Right renal cortex interstitium (tissue), 3 donors: ENCODE results near the gene IGSF9. TPM values are rescaled to one million over a fixed set of nuclear protein-coding genes. Genes with fewer than 3 reads are reported as not detected.

Experiments
- DNase-seq, 3 donors: peaks; one replicate each; pipeline ENCODE4 v3.0.0-alpha.2; 2013; ENCODE audit warnings: low read depth in 3 of 3, low spot score in 2 of 3
- polyA plus RNA-seq, 3 donors: library from polyadenylated mRNA; unstranded; fragments of 120-200 nt; gene quantifications; one replicate each; pipeline ENCODE4 v1.2.1, GENCODE V29; 2013; ENCODE audit not compliant: insufficient read length in 3 of 3

The IGSF9 gene
- polyA plus RNA-seq, 3 donors, result 10.7 to 11.6 (median 11.5) TPM

DNA sequence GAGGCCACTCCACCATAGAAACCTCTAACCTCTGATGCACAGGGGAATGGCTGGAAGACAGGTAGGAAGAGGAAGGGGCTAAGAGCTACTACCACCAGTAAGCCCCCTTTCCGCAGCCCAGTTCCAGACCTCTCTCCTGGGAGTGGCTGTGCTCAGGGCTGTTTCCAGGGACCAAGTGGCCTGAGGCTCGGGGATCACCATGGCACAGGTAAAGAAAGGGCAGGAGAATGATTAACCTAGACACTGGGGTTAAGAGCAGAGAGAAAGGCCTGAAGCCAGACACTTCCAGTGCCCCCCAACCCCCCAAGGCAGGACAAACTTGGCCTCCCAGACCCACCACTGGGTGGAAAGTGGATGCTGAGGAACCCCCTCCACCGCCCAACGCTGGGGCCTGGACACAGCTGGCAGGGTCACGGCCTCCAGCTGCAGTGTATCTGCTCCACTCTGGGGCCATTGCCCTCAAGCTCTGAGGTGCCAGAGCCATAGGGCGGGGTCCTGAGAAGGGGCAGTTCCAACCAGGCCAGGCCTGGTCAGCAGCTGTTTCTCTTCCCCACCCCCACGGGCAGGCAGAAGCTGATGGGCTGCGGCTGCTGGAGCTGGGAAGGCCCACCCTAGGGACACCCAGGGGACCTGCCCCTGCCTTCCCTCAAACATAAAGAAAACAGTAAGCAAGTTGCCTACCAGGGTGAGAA lies 22.8 kb downstream of the IGSF9 start:
- no peak for DNase-seq

GRCh38 chr1:159921700-159922504 lies 23.5 kb downstream of the IGSF9 start:
- DNase-seq, result no peak

DNA sequence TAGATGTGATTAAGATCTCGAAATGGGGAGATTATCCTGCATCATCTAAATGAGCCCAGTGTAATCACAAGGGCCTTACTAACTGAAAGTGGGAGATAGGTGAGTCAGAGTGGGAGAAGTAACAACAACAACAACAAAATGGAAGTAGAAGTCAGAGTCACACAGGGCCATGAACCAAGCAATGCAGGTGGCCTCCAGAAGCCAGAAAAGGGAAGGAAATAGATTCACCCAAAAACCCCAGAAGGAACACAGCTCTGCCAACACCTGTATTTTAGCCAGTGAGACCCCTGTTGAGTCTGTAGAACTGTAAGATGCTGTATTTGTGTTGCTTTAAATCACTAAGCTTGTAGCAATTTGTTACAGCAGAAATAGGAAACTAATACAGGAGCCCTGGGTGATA lies 24.2 kb downstream of the IGSF9 start:
- no peak for DNase-seq

DNA sequence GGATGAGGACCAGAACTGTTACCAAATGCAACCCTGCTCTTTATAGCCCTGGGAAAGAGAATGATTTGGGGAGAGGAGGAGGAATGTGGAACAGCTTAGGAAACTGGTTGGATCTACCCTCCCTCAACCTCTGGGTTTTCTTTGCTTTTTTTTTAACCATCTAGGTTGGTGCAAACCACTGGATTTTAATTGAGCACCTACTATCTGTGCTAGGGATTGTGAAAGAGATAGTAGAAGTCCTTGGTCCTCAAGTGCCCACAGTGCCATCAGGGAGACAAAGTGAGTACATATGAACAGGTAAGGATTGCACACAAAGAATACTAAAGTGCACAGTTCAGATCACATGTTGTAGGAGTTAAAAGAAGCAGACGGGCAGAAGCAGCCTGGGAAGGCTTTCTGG lies 24.8 kb downstream of the IGSF9 start:
- DNase-seq, result no peak

- no peak for DNase-seq
Measured at GRCh38 chr1:159920202-159920601, 25.2 kb downstream of the IGSF9 start.

DNA sequence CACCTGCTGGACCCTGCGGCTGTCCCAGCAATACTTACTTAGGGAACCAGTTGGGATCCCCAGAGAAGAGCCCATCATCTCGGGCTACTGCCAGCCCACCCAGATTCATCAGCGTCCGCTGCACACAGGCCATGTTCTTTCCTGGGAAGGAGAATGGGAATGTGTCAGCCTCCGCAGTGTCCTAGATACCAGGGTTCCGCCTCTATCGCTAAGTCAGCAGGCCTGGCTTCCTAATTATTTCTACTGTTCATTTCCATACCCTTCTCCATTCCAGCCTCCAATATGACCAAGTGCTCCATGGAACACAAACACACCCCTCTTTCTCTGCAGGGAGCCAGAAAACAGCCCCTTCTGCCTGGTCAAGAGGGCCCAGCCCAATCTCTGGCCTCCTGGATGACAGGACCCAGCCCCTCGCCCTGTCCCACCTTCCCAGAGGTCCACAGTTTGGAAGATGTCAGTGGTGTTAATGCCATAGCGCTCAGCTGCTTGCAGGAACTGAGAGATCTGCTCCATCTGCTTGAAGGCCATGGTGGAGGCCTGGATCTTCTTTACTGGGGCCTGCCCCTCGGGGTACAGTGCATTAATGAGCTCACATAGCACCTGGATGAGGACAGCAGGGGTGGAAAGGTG lies 26.1 kb downstream of the IGSF9 start:
- no peak for DNase-seq

GRCh38 chr1:159918352-159919200 lies 26.8 kb downstream of the IGSF9 start:
- DNase-seq, result no peak

DNA sequence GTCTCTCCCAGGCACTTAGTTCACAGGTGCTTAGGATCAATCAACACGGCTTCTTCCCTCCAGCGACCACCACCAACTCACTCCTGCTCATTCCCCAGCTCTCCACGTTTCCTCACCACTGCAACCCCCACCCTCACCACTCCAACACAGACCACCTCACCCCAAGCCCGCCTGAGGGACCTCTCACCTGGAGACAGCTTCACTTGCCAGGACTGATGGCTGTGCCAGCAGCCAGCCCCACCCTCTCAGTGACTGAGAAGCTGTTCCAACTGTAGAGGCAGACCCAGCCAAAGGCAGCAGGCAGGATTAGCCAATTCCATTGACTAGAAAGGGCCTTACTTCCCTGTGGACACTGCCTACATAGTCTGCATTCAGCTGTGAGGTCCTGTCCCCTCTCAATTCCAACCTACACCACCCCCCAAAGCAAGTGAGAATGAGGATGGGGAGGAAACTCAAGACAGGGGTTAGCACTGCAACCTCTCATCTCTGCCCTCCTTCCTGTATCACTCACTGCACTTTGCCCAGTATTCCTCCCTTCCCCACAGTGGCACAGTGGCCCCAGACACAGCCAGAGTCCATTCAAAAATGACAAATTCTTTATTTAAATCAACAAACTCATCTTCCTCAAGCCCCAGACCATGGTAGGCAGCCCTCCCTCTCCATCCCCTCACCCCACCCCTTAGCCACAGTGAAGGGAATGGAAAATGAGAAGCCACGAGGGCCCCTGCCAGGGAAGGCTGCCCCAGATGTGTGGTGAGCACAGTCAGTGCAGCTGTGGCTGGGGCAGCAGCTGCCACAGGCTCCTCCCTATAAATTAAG lies 27.7 kb downstream of the IGSF9 start:
- DNase-seq, result no peak

DNA sequence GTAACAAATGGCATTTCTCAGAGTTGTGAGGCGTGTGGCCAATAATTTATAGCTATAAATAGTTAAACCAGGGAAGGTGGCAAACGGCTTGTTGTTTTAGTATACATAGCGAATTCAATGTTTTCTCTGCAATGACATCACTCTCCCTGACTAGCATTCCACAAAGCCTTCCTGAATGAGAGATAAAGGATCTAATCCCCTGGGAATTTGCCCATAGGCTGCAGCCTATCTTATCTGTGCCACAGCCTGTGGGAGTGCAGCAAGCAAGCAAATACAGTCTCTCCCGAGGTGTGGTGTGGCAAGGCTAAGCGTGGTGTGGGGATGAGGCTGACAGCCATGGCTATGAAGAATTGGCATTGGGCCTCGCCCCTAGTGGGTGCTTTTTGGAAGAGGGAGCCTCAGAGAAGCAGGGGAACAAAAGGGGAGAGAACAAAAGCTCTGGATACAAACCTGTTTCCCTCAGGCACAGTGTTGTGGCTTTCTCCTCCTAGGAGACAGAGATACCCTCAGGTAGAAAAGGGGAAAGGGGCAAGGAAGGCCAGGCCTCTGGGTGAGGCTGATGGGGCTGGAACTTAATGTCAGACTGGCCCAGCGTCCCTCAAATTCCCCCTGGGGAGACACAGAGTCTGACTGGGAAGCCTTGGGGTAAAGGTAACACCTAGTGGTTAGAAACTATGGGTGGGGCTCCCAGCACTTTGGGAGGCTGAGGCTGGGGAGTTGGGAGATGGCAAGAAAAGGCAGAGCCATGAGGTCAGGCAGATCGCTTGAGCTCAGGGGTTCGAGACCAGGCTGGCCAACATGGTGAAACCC lies 29.0 kb downstream of the IGSF9 start:
- DNase-seq, result no peak

DNA sequence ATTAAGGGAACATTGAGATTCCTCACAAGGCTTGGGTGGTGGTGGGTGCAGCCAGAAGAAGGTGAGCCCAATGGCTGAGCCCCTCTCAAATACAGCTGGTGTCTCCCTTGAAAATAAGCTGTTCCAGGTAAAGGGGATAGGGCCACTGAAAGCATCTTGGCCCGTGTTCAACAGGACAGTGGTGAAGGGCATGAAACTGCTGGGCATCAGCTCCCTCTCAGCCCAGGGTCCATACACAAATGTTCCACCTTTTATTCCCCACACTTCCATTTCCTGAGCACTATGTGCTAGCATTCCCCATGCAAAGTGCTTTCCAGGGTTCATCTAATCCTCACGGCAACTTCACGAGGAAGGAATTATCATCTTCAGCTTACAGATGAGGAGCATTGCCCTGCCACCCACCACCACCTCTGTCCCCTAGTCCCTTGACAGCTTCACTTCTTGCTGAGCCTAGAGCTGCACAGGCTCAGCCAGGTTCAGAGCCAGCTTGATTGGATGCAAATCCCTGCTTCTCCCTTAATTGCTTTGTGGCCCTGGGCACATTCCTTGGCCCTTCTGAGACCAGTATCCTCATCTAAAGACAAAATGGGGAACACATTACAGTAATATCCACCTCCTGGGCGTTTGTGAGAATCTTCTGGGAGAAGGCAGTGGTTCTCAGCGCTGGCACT lies 29.7 kb downstream of the IGSF9 start:
- no peak for DNase-seq

DNA sequence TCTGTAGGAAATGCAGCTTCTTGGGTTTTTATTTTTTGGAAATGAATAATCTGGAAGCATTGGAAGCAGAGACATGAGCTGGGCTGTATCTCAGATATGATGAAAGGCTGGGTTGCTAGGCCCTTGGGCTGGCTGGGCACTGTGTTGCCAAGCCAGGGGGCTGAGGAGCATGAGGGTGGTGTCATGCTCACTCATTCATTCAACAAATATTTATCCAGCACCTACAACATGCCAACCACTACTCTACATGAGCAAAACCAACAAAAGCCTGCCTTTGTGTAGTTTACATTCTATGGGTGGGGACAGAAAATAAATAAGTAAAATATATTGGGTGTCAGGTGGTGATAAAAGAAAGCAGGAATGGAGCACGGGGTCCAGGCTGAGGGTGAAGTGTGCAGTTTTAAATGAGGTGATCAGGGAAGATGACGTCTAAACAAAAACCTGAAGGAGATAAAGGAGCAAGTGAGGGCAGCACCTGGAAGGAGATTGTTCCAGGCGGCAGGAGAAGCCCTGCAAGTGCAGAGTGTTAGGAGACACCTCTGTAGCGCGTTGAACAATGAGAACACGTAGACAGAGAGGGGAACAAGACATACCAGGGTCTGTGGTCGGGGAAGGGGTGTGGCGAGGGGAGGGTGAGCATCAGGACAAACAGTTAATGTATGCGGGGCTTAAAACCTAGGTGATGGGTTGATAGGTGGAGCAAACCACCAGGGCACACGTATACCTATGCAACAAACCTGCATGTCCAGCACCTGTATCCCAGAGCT lies 31.0 kb downstream of the IGSF9 start:
- DNase-seq, result no peak

- no peak for DNase-seq
Measured at GRCh38 chr1:159913451-159914192, 31.8 kb downstream of the IGSF9 start.

- DNase-seq, result no peak
Measured at GRCh38 chr1:159911326-159912070, 33.9 kb downstream of the IGSF9 start.

GRCh38 chr1:159908031-159908940 lies 37.1 kb downstream of the IGSF9 start:
- no peak for DNase-seq

DNA sequence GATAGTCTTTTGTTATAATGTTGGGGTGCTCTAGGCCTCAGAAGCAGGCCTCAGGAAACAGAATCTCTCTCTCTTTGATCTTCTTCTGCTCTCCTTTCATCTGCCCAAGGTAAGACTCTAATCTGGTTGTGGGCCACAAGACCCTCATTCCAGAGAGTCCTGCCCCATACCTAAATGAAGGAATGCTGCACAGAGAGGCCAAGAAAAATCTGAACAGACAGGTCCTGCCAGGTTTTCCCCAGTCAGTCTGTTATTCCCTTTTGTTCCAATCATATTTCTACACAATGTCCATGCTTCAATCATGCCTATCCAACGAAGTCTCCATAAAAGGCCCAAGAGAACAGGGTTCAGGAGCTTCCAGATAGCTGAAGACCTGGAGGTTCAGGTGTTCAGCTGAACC lies 38.5 kb downstream of the IGSF9 start:
- no peak for DNase-seq
